Prostate gland (tissue), 2 donors: ENCODE results near the gene EFCAB8.

Experiments
- POLR2A ChIP-seq: fragments of 450-650 bp; IDR thresholded peaks from one replicate; pipeline ENCODE4 v1.6.1; 2016; ENCODE audit warnings: antibody characterized with exemption, mild to moderate bottlenecking
- POLR2AphosphoS5 ChIP-seq: sonication (generic); formaldehyde crosslinking; IDR thresholded peaks from one replicate; pipeline ENCODE4 v1.6.1; 2017; ENCODE audit warnings: antibody characterized with exemption
- TF ChIP-seq, protein P1 (sequence below), 4 experiments: fragments of 200-600 bp in 2 of 4; fragments of 450-650 bp in 2 of 4; sonication (generic) in 2 of 4; IDR thresholded peaks; 1 replicate in 3 of 4; 2 replicates in 1 of 4; pipeline ENCODE4 v1.5.1; 2016 to 2019; ENCODE audit warnings: antibody characterized with exemption in 4 of 4, mild to moderate bottlenecking in 2 of 4, moderate library complexity in 2 of 4

DNA sequence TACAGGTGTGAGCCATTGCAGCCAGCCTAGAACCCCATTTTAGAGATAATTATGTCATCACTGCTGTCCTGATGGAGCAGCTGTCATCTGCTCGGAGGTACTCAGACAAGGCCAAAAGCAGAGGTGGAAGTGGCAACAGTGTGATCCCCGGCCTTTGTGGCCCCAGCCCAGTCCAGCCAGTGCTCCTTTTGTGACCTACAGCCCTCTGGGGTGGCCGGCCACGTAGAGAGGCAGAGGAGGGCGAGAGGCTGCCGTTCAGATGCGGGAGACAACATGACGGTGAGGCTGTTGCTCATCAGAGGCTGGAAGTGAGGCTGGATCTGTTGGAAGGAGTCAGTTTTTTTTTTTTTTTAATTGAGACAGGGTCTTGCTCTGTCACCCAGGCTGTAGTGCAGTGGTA is 32.8 kb downstream of the EFCAB8 start:
- TF ChIP-seq, protein P1, sequence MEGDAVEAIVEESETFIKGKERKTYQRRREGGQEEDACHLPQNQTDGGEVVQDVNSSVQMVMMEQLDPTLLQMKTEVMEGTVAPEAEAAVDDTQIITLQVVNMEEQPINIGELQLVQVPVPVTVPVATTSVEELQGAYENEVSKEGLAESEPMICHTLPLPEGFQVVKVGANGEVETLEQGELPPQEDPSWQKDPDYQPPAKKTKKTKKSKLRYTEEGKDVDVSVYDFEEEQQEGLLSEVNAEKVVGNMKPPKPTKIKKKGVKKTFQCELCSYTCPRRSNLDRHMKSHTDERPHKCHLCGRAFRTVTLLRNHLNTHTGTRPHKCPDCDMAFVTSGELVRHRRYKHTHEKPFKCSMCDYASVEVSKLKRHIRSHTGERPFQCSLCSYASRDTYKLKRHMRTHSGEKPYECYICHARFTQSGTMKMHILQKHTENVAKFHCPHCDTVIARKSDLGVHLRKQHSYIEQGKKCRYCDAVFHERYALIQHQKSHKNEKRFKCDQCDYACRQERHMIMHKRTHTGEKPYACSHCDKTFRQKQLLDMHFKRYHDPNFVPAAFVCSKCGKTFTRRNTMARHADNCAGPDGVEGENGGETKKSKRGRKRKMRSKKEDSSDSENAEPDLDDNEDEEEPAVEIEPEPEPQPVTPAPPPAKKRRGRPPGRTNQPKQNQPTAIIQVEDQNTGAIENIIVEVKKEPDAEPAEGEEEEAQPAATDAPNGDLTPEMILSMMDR (IDR thresholded peaks at IDR 0.05): no peak
- no peak for TF ChIP-seq POLR2AphosphoS5
- TF ChIP-seq POLR2A: no peak
